ENCODE measurements around the gene IZUMO4.

- TF ChIP-seq CTCF (conservative IDR thresholded peaks at IDR 0.05; ENCODE audit: low read length) (no peak), EZH2phosphoT487 (IDR thresholded peaks at IDR 0.05; ENCODE audit: borderline replicate concordance) (no peak)
These were observed 30.3 kb downstream of the IZUMO4 start for GRCh38 chr19:2126879-2127518.

Measured in Loucy (cell line).